Mammary epithelial cell (primary cell): ENCODE results near the gene MFGE8.

Source experiments
- CTCF ChIP-seq, 2 donors: IDR thresholded peaks in 1 of 2; conservative IDR thresholded peaks in 1 of 2; 2 replicates each; pipeline ENCODE4 v1.5.1; 2011 to 2012; ENCODE audit warnings: inconsistent platforms in 2 of 2, low read length in 2 of 2, mild to moderate bottlenecking in 2 of 2, control low read depth in 1 of 2, low read depth in 1 of 2; ENCODE audit not compliant: insufficient read depth in 1 of 2; ENCODE audit errors: extremely low read depth in 1 of 2
- EZH2 ChIP-seq: IDR thresholded peaks from 2 replicates; pipeline ENCODE4 v1.6.1; 2012; ENCODE audit warnings: low read length, inconsistent platforms, borderline replicate concordance

GRCh38 chr15:88852476-88852875, 60.7 kb downstream of the MFGE8 start:
- TF ChIP-seq EZH2: no peak
- TF ChIP-seq CTCF (conservative IDR thresholded peaks at IDR 0.05 in 1 of 2, IDR thresholded peaks at IDR 0.05 in 1 of 2; ENCODE audit: extremely low read depth in 1 of 2, insufficient read depth in 1 of 2, low read depth in 1 of 2, low read length in 2 of 2): no peak
